Trophoblast cell (in vitro differentiated cells and primary cell): ENCODE data around the gene GCSAML.

Experiments
- DNase-seq, 2 donors: peaks; one replicate each; pipeline ENCODE4 v3.0.0-alpha.2; 2016
- H2AFZ ChIP-seq: 2 replicates; pipeline ENCODE4 v1.6.1; 2013; ENCODE audit warnings: low read length, moderate library complexity, mild to moderate bottlenecking; ENCODE audit not compliant: insufficient read depth, poor library complexity
- H2AK5ac ChIP-seq: 2 replicates; pipeline ENCODE4 v1.6.1; 2013; ENCODE audit warnings: mild to moderate bottlenecking, low read length
- H2BK120ac ChIP-seq: 2 replicates; pipeline ENCODE4 v1.6.1; 2013; ENCODE audit warnings: low read length, mild to moderate bottlenecking, moderate library complexity; ENCODE audit not compliant: insufficient read depth, poor library complexity
- H2BK12ac ChIP-seq: 2 replicates; pipeline ENCODE4 v1.6.1; 2013; ENCODE audit warnings: mild to moderate bottlenecking, low read length, moderate library complexity
- H2BK5ac ChIP-seq: 2 replicates; pipeline ENCODE4 v1.6.1; 2013; ENCODE audit warnings: low read length, low read depth, moderate library complexity, mild to moderate bottlenecking; ENCODE audit not compliant: poor library complexity
- H3K14ac ChIP-seq: 2 replicates; pipeline ENCODE4 v1.6.1; 2013; ENCODE audit warnings: mild to moderate bottlenecking, low read length
- H3K18ac ChIP-seq: 2 replicates; pipeline ENCODE4 v1.6.1; 2013; ENCODE audit warnings: mild to moderate bottlenecking, low read length
- H3K23ac ChIP-seq: 2 replicates; pipeline ENCODE4 v1.6.1; 2013; ENCODE audit warnings: low read length
- H3K27ac ChIP-seq: 2 replicates; pipeline ENCODE4 v1.5.1; 2013; ENCODE audit warnings: low read depth, mild to moderate bottlenecking, inconsistent platforms, low read length, moderate library complexity
- H3K27me3 ChIP-seq: 2 replicates; pipeline ENCODE4 v1.6.1; 2013; ENCODE audit warnings: inconsistent platforms, mild to moderate bottlenecking, low read length, moderate library complexity; ENCODE audit not compliant: insufficient read depth
- H3K36me3 ChIP-seq, 2 experiments: 1 replicate in 1 of 2; 2 replicates in 1 of 2; pipeline ENCODE4 v1.6.1; 2013; ENCODE audit warnings: low read length in 2 of 2, mild to moderate bottlenecking in 2 of 2, moderate library complexity in 1 of 2; ENCODE audit not compliant: insufficient read depth in 2 of 2, control insufficient read depth in 1 of 2
- H3K4ac ChIP-seq: 2 replicates; pipeline ENCODE4 v1.6.1; 2013; ENCODE audit warnings: low read depth, mild to moderate bottlenecking, low read length, moderate library complexity
- H3K4me1 ChIP-seq, 2 experiments: 1 replicate in 1 of 2; 2 replicates in 1 of 2; pipeline ENCODE4 v1.6.1; 2013; ENCODE audit warnings: low read length in 2 of 2, mild to moderate bottlenecking in 2 of 2, moderate library complexity in 1 of 2; ENCODE audit not compliant: insufficient read depth in 2 of 2, control insufficient read depth in 1 of 2
- H3K4me2 ChIP-seq: 2 replicates; pipeline ENCODE4 v1.6.1; 2013; ENCODE audit warnings: inconsistent platforms, mild to moderate bottlenecking, low read length, moderate library complexity
- H3K4me3 ChIP-seq: 2 replicates; pipeline ENCODE4 v1.5.1; 2013; ENCODE audit warnings: mild to moderate bottlenecking, low read depth, low read length, inconsistent platforms
- H3K79me1 ChIP-seq: one replicate; pipeline ENCODE4 v1.6.1; 2013; ENCODE audit warnings: low read length
- H3K79me2 ChIP-seq: 2 replicates; pipeline ENCODE4 v1.6.1; 2013; ENCODE audit warnings: low read length, mild to moderate bottlenecking; ENCODE audit not compliant: control insufficient read depth, insufficient read depth, poor library complexity
- H3K9ac ChIP-seq: 2 replicates; pipeline ENCODE4 v1.6.1; 2013; ENCODE audit warnings: mild to moderate bottlenecking, low read length
- H3K9me3 ChIP-seq: 2 replicates; pipeline ENCODE4 v1.6.1; 2013; ENCODE audit warnings: low read depth, mild to moderate bottlenecking, control low read depth, inconsistent platforms, low read length; ENCODE audit not compliant: insufficient read depth
- H4K12ac ChIP-seq: 2 replicates; pipeline ENCODE4 v1.6.1; 2013; ENCODE audit warnings: low read depth, mild to moderate bottlenecking, low read length, moderate library complexity
- H4K8ac ChIP-seq: 2 replicates; pipeline ENCODE4 v1.6.1; 2013; ENCODE audit warnings: low read depth, mild to moderate bottlenecking, low read length, moderate library complexity
- H4K91ac ChIP-seq: one replicate; pipeline ENCODE4 v1.6.1; 2013; ENCODE audit warnings: low read depth, mild to moderate bottlenecking, low read length, moderate library complexity
- WGBS: extraction: QIAGEN DNeasy Blood & Tissue Kit; methylation state at CpG from one replicate; pipeline ENCODE4 v1.1.7; 2013; ENCODE audit warnings: missing lambda C conversion rate; ENCODE audit not compliant: insufficient read length, insufficient coverage; ENCODE audit errors: extremely low coverage; 5-methylcytosine and 5-hydroxymethylcytosine counted together

GCSAML gene

DNA sequence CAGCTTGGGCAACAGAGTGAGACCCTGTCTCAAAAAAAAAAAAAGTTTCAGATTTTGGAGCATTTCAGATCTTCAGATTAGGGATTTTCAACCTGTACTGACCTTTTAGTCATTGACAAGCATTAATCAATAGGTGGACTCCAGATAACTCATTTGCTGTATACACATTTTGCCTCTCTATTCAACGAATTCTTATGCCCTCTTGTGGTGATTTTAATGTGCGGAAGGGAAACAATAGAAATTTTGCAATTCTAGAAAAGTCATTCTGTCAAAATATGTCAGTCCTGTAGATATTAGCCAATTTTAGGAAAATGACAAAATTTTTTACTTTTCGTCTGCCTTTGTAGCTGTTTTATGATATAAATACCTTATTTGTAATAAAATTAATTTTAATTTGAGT is 27.6 kb downstream of the GCSAML start:
- Histone ChIP-seq H4K12ac (no peak overlapping the region), H3K4me1 (peaks cover 2 to 3% of the 10 kb centered on the region in 2 experiments)
- DNase-seq: peak in 1 of 2 donors; percentile 86

GRCh38 chr1:247578946-247579460 is 30.1 kb downstream of the GCSAML start:
- H4K91ac ChIP-seq: no peak overlapping the region
- no peaks in the 10 kb centered on the region for H3K9me3 ChIP-seq
- no peak overlapping the region for H3K27ac ChIP-seq
- DNase-seq: peak; percentile 92 to 95
- H3K4ac ChIP-seq: no peak overlapping the region
- no peaks in the 10 kb centered on the region for H3K27me3 ChIP-seq
- H3K36me3 ChIP-seq: peaks cover 0 to 2% of the 10 kb centered on the region in 2 experiments
- no peak overlapping the region for H2AK5ac ChIP-seq
- H4K8ac ChIP-seq: no peak overlapping the region
- no peak overlapping the region for H3K14ac ChIP-seq
- H2BK12ac ChIP-seq: no peak overlapping the region
- no peak overlapping the region for H2BK120ac ChIP-seq
- no peaks in the 10 kb centered on the region for H3K79me2 ChIP-seq
- H3K9ac ChIP-seq: peak overlapping the region; percentile 3
- peaks cover 0 to 2% of the 10 kb centered on the region in 2 experiments for H3K4me1 ChIP-seq
- no peak overlapping the region for H3K18ac ChIP-seq
- no peak overlapping the region for H3K4me3 ChIP-seq
- no peak overlapping the region for H2AFZ ChIP-seq
- H2BK5ac ChIP-seq: no peak overlapping the region
- no CpG with 5 or more reads among the region's 5 CpGs for WGBS
- peaks cover 4% of the 10 kb centered on the region for H3K79me1 ChIP-seq
- no peak overlapping the region for H3K23ac ChIP-seq
- no peak overlapping the region for H3K4me2 ChIP-seq
- H4K12ac ChIP-seq: no peak overlapping the region

More for the DNA sequence above, 27.6 kb downstream of the GCSAML start:
- no peak overlapping the region for H3K4me2 ChIP-seq
- H3K27me3 ChIP-seq: no peaks in the 10 kb centered on the region
- no peaks in the 10 kb centered on the region for H3K79me2 ChIP-seq
- no peak overlapping the region for H3K23ac ChIP-seq
- H3K14ac ChIP-seq: no peak overlapping the region
- H3K4ac ChIP-seq: no peak overlapping the region
- peaks cover 0 to 2% of the 10 kb centered on the region in 2 experiments for H3K36me3 ChIP-seq
- no peak overlapping the region for H3K4me3 ChIP-seq
- H3K18ac ChIP-seq: no peak overlapping the region
- H3K9ac ChIP-seq: no peak overlapping the region
- peak overlapping the region; percentile 8 for H2BK5ac ChIP-seq
- no peak overlapping the region for H3K27ac ChIP-seq
- no CpG with 5 or more reads among the region's 3 CpGs for WGBS
- H2AFZ ChIP-seq: no peak overlapping the region
- peaks cover 11% of the 10 kb centered on the region for H3K79me1 ChIP-seq
- H3K9me3 ChIP-seq: no peaks in the 10 kb centered on the region
- no peak overlapping the region for H2AK5ac ChIP-seq
- peak overlapping the region; percentile 61 for H2BK12ac ChIP-seq
- no peak overlapping the region for H4K91ac ChIP-seq
- no peak overlapping the region for H4K8ac ChIP-seq
- no peak overlapping the region for H2BK120ac ChIP-seq

- Histone ChIP-seq H3K79me1 (no peaks in the 10 kb centered on the region), H3K18ac (no peak within 1 kb of the TSS), H3K4me1 (no peaks in the 10 kb centered on the region), H2BK120ac (no peak within 1 kb of the TSS), H3K27me3 (no peaks in the 10 kb centered on the region), H4K8ac (no peak within 1 kb of the TSS), H3K79me2 (no peaks in the 10 kb centered on the region), H3K9ac (no peak within 1 kb of the TSS), H2BK12ac (no peak within 1 kb of the TSS), H4K12ac (no peak within 1 kb of the TSS), H4K91ac (no peak within 1 kb of the TSS), H2BK5ac (no peak within 1 kb of the TSS), H3K27ac (no peak within 1 kb of the TSS), H3K4me2 (no peak within 1 kb of the TSS), H2AFZ (no peak within 1 kb of the TSS), H3K23ac (no peak within 1 kb of the TSS), H3K4ac (no peak within 1 kb of the TSS), H3K4me3 (no peak within 1 kb of the TSS), H3K14ac (no peak within 1 kb of the TSS), H3K9me3 (no peaks in the 10 kb centered on the region), H2AK5ac (no peak within 1 kb of the TSS), H3K36me3 (no peaks in the 10 kb centered on the region)
- DNase-seq: no peak
- WGBS: no CpG with 5 or more reads among the region's 2 CpGs
These were observed 39.1 kb downstream of the GCSAML start, which contains the start of gene OR2G2 for GRCh38 chr1:247588060-247588459. Gene OR2G2 (plus strand): TSS chr1:247588360. CDS start chr1:247588360, 0 bp downstream.

DNA sequence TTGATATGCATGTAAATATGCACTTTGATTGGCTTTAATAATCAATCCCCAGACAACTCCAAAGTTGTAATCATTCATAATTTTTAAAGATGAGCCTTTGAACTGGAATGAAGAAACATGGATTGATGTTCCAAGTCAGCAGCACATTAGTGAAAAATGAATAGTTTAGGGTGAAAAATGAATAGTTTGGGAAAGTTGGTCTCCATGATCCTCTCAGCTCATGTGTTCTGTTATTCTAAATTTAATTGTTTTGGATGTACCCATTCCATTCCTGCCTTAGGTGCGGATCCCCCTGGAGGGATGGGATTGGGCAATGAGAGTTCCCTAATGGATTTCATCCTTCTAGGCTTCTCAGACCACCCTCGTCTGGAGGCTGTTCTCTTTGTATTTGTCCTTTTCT is 56.4 kb downstream of the GCSAML start, which contains the start of gene OR2G3:
Gene OR2G3, plus strand, starts transcription at position 301 of the 400 bp plus-strand sequence. Its CDS starts 0 bp downstream, at position 301.
- Histone ChIP-seq H3K23ac (no peak within 1 kb of the TSS), H3K27me3 (no peaks in the 10 kb centered on the region), H3K79me1 (no peaks in the 10 kb centered on the region), H3K9me3 (no peaks in the 10 kb centered on the region), H3K4ac (no peak within 1 kb of the TSS), H3K14ac (no peak within 1 kb of the TSS), H3K36me3 (no peaks in the 10 kb centered on the region), H3K79me2 (no peaks in the 10 kb centered on the region), H2BK120ac (no peak within 1 kb of the TSS), H3K4me1 (no peaks in the 10 kb centered on the region), H4K12ac (no peak within 1 kb of the TSS), H2BK12ac (no peak within 1 kb of the TSS), H2BK5ac (no peak within 1 kb of the TSS), H2AK5ac (no peak within 1 kb of the TSS), H3K18ac (no peak within 1 kb of the TSS), H3K27ac (no peak within 1 kb of the TSS), H3K9ac (no peak within 1 kb of the TSS), H2AFZ (no peak within 1 kb of the TSS), H3K4me2 (no peak within 1 kb of the TSS), H4K91ac (no peak within 1 kb of the TSS), H4K8ac (no peak within 1 kb of the TSS), H3K4me3 (no peak within 1 kb of the TSS)
- DNase-seq: no peak
- WGBS: no CpG with 5 or more reads among the region's 2 CpGs
